Endothelial cell of umbilical vein (primary cell): Measurements from ENCODE around the gene HOXC13. TPM values are rescaled to one million over a fixed set of nuclear protein-coding genes. Genes with fewer than 3 reads are reported as not detected.
A peak's percentile ranks its signal among the peaks of the same experiment; 100 is the strongest.

Experiments used
- BruUV-seq: library from RNA; stranded (reverse); fragments of 400-500 nt; replicated peaks from 2 replicates; lab custom pipeline; 2021; lab: Mats Ljungman, UMichigan
- CTCF ChIA-PET: fragments of 300-600, 350-600 bp; sonication (Branson Sonifier 250); formaldehyde crosslinking; loops from one replicate; lab custom pipeline; 2021; ENCODE audit warnings: antibody characterized with exemption, inconsistent platforms; lab: Charles Lee
- POLR2A ChIA-PET: fragments of 300-600, 350-600 bp; sonication (Branson Sonifier 250); formaldehyde crosslinking; loops from one replicate; lab custom pipeline; 2021; ENCODE audit warnings: antibody characterized with exemption, inconsistent platforms; lab: Charles Lee
- DNase-seq: peaks from one replicate; pipeline ENCODE4 v3.0.0-alpha.2; 2011; ENCODE audit warnings: low read depth, low spot score
- FAIRE-seq: peaks from 2 replicates; lab custom pipeline; 2011; peaks lifted over from hg19 to GRCh38; lab: Jason Lieb, UNC
- H2AFZ ChIP-seq: 2 replicates; pipeline ENCODE4 v1.6.0; 2012; ENCODE audit warnings: low read depth, low read length, control low read depth, inconsistent platforms
- H3K27ac ChIP-seq: 2 replicates; pipeline ENCODE4 v1.5.1; 2011; ENCODE audit warnings: low read depth, mild to moderate bottlenecking, control low read depth, low read length, moderate library complexity; ENCODE audit not compliant: insufficient read depth
- H3K27me3 ChIP-seq, 2 experiments: 2 replicates each; pipeline versions ENCODE4 v1.6.0 to v1.6.1; 2011; ENCODE audit warnings: low read length in 2 of 2, mixed read lengths in 1 of 2; ENCODE audit not compliant: control insufficient read depth in 2 of 2, insufficient read depth in 2 of 2
- H3K36me3 ChIP-seq, 2 experiments: 2 replicates in 1 of 2; 3 replicates in 1 of 2; pipeline ENCODE4 v1.5.1; 2011; ENCODE audit warnings: low read length in 2 of 2, mild to moderate bottlenecking in 1 of 2, moderate library complexity in 1 of 2; ENCODE audit not compliant: control insufficient read depth in 2 of 2, insufficient read depth in 2 of 2; ENCODE audit errors: extremely low read depth in 1 of 2
- H3K4me1 ChIP-seq: 3 replicates; pipeline ENCODE4 v1.5.1; 2011; ENCODE audit warnings: mild to moderate bottlenecking, low read length; ENCODE audit not compliant: control insufficient read depth, insufficient read depth; ENCODE audit errors: extremely low read depth
- H3K4me2 ChIP-seq: 2 replicates; pipeline ENCODE4 v1.6.1; 2011; ENCODE audit warnings: low read length, control low read depth, mixed read lengths; ENCODE audit not compliant: insufficient read depth
- H3K4me3 ChIP-seq, 3 experiments: fragments of 200-600 bp in 1 of 3; sonication (generic), shearing (Covaris generic) in 1 of 3; replicated peaks in 1 of 3; 2 replicates each; pipeline ENCODE4 v1.5.1; 2011 to 2016; ENCODE audit warnings: control low read depth in 3 of 3, low read length in 3 of 3, mild to moderate bottlenecking in 2 of 3, inconsistent platforms in 1 of 3, low read depth in 1 of 3, moderate library complexity in 1 of 3; ENCODE audit not compliant: insufficient read depth in 1 of 3
- H3K79me2 ChIP-seq: 2 replicates; pipeline ENCODE4 v1.6.0; 2012; ENCODE audit warnings: low read length, inconsistent platforms; ENCODE audit not compliant: control insufficient read depth, insufficient read depth
- H3K9ac ChIP-seq: replicated peaks from 2 replicates; pipeline ENCODE3; 2011; ENCODE audit warnings: low read length, control low read depth; ENCODE audit not compliant: insufficient read depth; ENCODE audit errors: extremely low read depth
- H3K9me1 ChIP-seq: replicated peaks from 3 replicates; pipeline ENCODE4 v1.6.0; 2011; ENCODE audit warnings: mild to moderate bottlenecking, low read length; ENCODE audit not compliant: control insufficient read depth, insufficient read depth; ENCODE audit errors: extremely low read depth
- H3K9me3 ChIP-seq: replicated peaks from 2 replicates; pipeline ENCODE4 v1.5.1; 2012; ENCODE audit warnings: low read length, inconsistent platforms; ENCODE audit not compliant: control insufficient read depth, insufficient read depth
- H4K20me1 ChIP-seq: replicated peaks from 2 replicates; pipeline ENCODE3; 2011; ENCODE audit warnings: mild to moderate bottlenecking, low read length; ENCODE audit not compliant: control insufficient read depth, insufficient read depth; ENCODE audit errors: extremely low read depth
- EZH2 ChIP-seq: IDR thresholded peaks from 2 replicates; pipeline ENCODE4 v1.6.1; 2012; ENCODE audit warnings: borderline replicate concordance, low read depth, mild to moderate bottlenecking, moderate library complexity, low read length, inconsistent platforms; ENCODE audit not compliant: severe bottlenecking
- FOS ChIP-seq: IDR thresholded peaks from 2 replicates; pipeline ENCODE4 v1.6.1; 2011; ENCODE audit warnings: mild to moderate bottlenecking, low read length, moderate library complexity, borderline replicate concordance; ENCODE audit not compliant: insufficient read depth
- GATA2 ChIP-seq: IDR thresholded peaks from 2 replicates; pipeline ENCODE4 v1.7.0; 2011; ENCODE audit warnings: low read depth, mild to moderate bottlenecking, moderate library complexity, mixed read lengths, low read length; ENCODE audit not compliant: insufficient read length, insufficient read depth
- dilution Hi-C: fragments of 300-500 bp; cut with MboI; formaldehyde crosslinking; loops from one replicate; pipeline ENCODE4 v1.15.0; 2019; ENCODE audit warnings: low sequenced_read_pairs; ENCODE audit not compliant: extremely low pct_ligation_motif_present
- intact Hi-C: fragments of 100-400 bp; cut with micrococcal nuclease; formaldehyde crosslinking; loops from one replicate; pipeline ENCODE4 v1.10.0; 2022
- polyA plus RNA-seq, 4 experiments: library from polyadenylated mRNA; depleted of rRNA in 3 of 4; stranded (reverse) in 3 of 4; unstranded in 1 of 4; fragments of >200 nt; gene quantifications; 2 replicates each; pipeline versions ENCODE4 v1.2.1 to v1.2.3, GENCODE V29; 2011 to 2012; ENCODE audit warnings: missing spikeins in 1 of 4
- total RNA-seq: library from RNA; stranded (reverse); gene quantifications from 2 replicates; pipeline ENCODE4 v1.2.3, GENCODE V29; 2021
- TF ChIP-seq, protein P1 (sequence below): IDR thresholded peaks from 2 replicates; pipeline ENCODE4 v1.6.1; 2011; ENCODE audit not compliant: insufficient read depth, insufficient read length

The HOXC13 gene
- total and polyA plus RNA-seq, 2 donors (not counting 3 experiments of a cell fraction or from before 2014, with no cell fraction given), result not detected

DNA sequence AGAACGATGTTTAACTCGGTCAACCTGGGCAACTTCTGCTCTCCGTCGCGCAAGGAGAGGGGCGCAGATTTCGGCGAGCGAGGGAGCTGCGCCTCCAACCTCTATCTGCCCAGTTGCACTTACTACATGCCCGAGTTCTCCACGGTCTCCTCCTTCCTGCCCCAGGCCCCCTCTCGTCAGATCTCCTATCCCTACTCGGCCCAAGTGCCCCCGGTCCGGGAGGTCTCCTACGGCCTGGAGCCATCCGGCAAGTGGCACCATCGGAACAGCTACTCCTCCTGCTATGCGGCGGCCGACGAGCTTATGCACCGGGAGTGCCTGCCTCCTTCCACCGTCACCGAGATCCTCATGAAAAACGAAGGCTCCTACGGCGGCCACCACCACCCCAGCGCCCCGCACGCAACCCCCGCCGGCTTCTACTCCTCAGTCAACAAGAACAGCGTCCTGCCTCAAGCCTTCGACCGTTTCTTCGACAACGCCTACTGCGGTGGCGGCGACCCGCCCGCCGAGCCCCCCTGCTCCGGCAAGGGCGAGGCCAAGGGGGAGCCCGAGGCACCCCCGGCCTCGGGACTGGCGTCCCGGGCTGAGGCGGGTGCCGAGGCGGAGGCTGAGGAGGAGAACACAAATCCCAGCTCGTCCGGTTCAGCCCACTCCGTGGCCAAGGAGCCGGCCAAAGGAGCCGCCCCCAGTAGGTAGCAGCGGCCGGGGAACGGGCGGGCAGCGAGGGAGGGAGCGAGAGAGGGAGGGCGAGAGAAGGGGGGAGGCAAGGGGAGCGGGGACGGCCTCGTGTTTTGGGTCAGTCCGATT is 34.8 kb downstream of the HOXC13 start:
- Histone ChIP-seq H4K20me1 (no peaks in the 10 kb centered on the region), H2AFZ (no peak overlapping the region), H3K27ac (no peak overlapping the region), H3K36me3 (no peaks in the 10 kb centered on the region), H3K9me1 (no peaks in the 10 kb centered on the region), H3K79me2 (no peaks in the 10 kb centered on the region), H3K4me1 (no peaks in the 10 kb centered on the region), H3K9ac (no peak overlapping the region), H3K27me3 (peaks cover 88 to 98% of the 10 kb centered on the region in 2 experiments), H3K4me2 (no peak overlapping the region), H3K4me3 (no peak overlapping the region), H3K9me3 (no peaks in the 10 kb centered on the region)
- CTCF ChIA-PET, result interaction anchor here (0.6 to 1.1 kb wide), 2 partner anchors 15 to 232 kb away, joined by 4 read pairs; no protein-coding TSS in a partner anchor
- POLR2A ChIA-PET, result no interaction called here
- no TSS peak for BruUV-seq
- TF ChIP-seq GATA2 (no peak), EZH2 (peak; percentile 90), FOS (no peak)
- TF ChIP-seq, protein P1, sequence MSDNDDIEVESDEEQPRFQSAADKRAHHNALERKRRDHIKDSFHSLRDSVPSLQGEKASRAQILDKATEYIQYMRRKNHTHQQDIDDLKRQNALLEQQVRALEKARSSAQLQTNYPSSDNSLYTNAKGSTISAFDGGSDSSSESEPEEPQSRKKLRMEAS, result no peak
- FAIRE-seq (no peak), DNase-seq (no peak)
- intact Hi-C loops (no loop called here), dilution Hi-C loops (no loop called here)
